GM12878 (cell line): ENCODE results near the gene RPL3. TPM values are rescaled to one million over a fixed set of nuclear protein-coding genes. Genes with fewer than 3 reads are reported as not detected.

ENCODE experiments used
- ATAC-seq: fragments of 200-7000 bp; cut with Tn5 transposase; 3 replicates; pipeline ENCODE4 v1.9.1; 2020; ENCODE audit warnings: mild to moderate bottlenecking, moderate library complexity
- BruUV-seq: library from RNA; stranded (reverse); fragments of 400-500 nt; replicated peaks from 2 replicates; lab custom pipeline; 2021; lab: Mats Ljungman, UMichigan
- CTCF ChIA-PET: fragments of 300-600 bp; sonication (Branson Sonifier 250); formaldehyde crosslinking; extraction: SDS; loops from one replicate; lab custom pipeline; 2021; ENCODE audit warnings: inconsistent platforms; lab: Yijun Ruan, JAX
- POLR2A ChIA-PET: fragments of 350-600 bp; formaldehyde crosslinking; extraction: SDS; loops from one replicate; lab custom pipeline; 2021; ENCODE audit warnings: inconsistent platforms; lab: Charles Lee
- RAD21 ChIA-PET: fragments of 300-600 bp; sonication (Branson Sonifier 250); formaldehyde crosslinking; loops from one replicate; lab custom pipeline; 2023; ENCODE audit warnings: antibody characterized with exemption; ENCODE audit not compliant: unreplicated experiment; lab: Charles Lee
- SMC1A ChIA-PET: fragments of 300-600 bp; sonication (Branson Sonifier 250); formaldehyde crosslinking; loops from one replicate; lab custom pipeline; 2023; ENCODE audit not compliant: unreplicated experiment, uncharacterized antibody; lab: Charles Lee
- DNase-seq: peaks from one replicate; pipeline ENCODE4 v3.0.0-alpha.2; 2011; ENCODE audit warnings: low read depth, low spot score
- FAIRE-seq: peaks from 3 replicates; lab custom pipeline; 2011; peaks lifted over from hg19 to GRCh38; lab: Jason Lieb, UNC
- H2AFZ ChIP-seq: 2 replicates; pipeline ENCODE4 v1.6.0; 2011; ENCODE audit warnings: low read depth, low read length, control low read depth; ENCODE audit not compliant: control insufficient read depth
- H3K27ac ChIP-seq: 2 replicates; pipeline ENCODE4 v1.5.1; 2011; ENCODE audit warnings: control low read depth; ENCODE audit not compliant: control insufficient read depth, insufficient read depth
- H3K27me3 ChIP-seq, 2 experiments: replicated peaks in 1 of 2; 2 replicates each; pipeline versions ENCODE4 v1.6.0 to v1.6.1; 2011; ENCODE audit warnings: low read length in 1 of 2; ENCODE audit not compliant: control insufficient read depth in 2 of 2, insufficient read depth in 2 of 2
- H3K36me3 ChIP-seq, 2 experiments: 2 replicates each; pipeline ENCODE4 v1.5.1; 2011; ENCODE audit warnings: low read length in 1 of 2; ENCODE audit not compliant: control insufficient read depth in 2 of 2, insufficient read depth in 2 of 2
- H3K4me1 ChIP-seq: 2 replicates; pipeline ENCODE4 v1.6.1; 2011; ENCODE audit warnings: mild to moderate bottlenecking, low read length, moderate library complexity, mixed read lengths; ENCODE audit not compliant: control insufficient read depth, insufficient read depth
- H3K4me2 ChIP-seq: 2 replicates; pipeline ENCODE4 v1.6.0; 2011; ENCODE audit warnings: control low read depth; ENCODE audit not compliant: control insufficient read depth, insufficient read depth
- H3K4me3 ChIP-seq: fragments of 200-600 bp; sonication (generic); 2 replicates; pipeline ENCODE4 v1.5.1; 2016
- H3K79me2 ChIP-seq: 2 replicates; pipeline ENCODE4 v1.6.0; 2011; ENCODE audit warnings: low read length; ENCODE audit not compliant: control insufficient read depth, insufficient read depth
- H3K9ac ChIP-seq: 2 replicates; pipeline ENCODE4 v1.8.0; 2011; ENCODE audit warnings: low read length, control low read depth, mixed read lengths; ENCODE audit not compliant: control insufficient read depth, insufficient read depth
- H3K9me3 ChIP-seq: replicated peaks from 3 replicates; pipeline ENCODE4 v1.5.1; 2011; ENCODE audit warnings: mild to moderate bottlenecking, low read length; ENCODE audit not compliant: control insufficient read depth, insufficient read depth
- H4K20me1 ChIP-seq: 2 replicates; pipeline ENCODE4 v1.6.0; 2011; ENCODE audit not compliant: control insufficient read depth, insufficient read depth
- BACH1 ChIP-seq: fragments of 450-650 bp; IDR thresholded peaks from 2 replicates; pipeline ENCODE4 v1.6.1; 2017; ENCODE audit warnings: mild to moderate bottlenecking, borderline replicate concordance
- CBFB ChIP-seq: IDR thresholded peaks from 2 replicates; pipeline ENCODE4 v1.6.1; 2016; ENCODE audit warnings: antibody characterized with exemption, low read depth
- CREB1 ChIP-seq: IDR thresholded peaks from 2 replicates; pipeline ENCODE4 v1.6.1; 2012; ENCODE audit warnings: low read depth, mild to moderate bottlenecking, inconsistent platforms
- ESRRA ChIP-seq: IDR thresholded peaks from 2 replicates; pipeline ENCODE4 v1.6.1; 2012; ENCODE audit warnings: mild to moderate bottlenecking, low read length, improper control_type of control experiment
- IKZF1 ChIP-seq: fragments of 450-650 bp; conservative IDR thresholded peaks from 2 replicates; pipeline ENCODE4 v1.6.1; 2017; ENCODE audit warnings: antibody characterized with exemption, mild to moderate bottlenecking
- MTA2 ChIP-seq: fragments of 450-650 bp; IDR thresholded peaks from 2 replicates; pipeline ENCODE4 v1.6.1; 2016; ENCODE audit warnings: low read depth, mild to moderate bottlenecking, moderate library complexity
- MYB ChIP-seq: fragments of 150-350 bp; IDR thresholded peaks from 2 replicates; pipeline ENCODE4 v1.6.1; 2014; ENCODE audit warnings: mild to moderate bottlenecking, low read depth, low read length, borderline replicate concordance
- NR2C2 ChIP-seq: IDR thresholded peaks from 2 replicates; pipeline ENCODE4 v1.6.1; 2011; ENCODE audit warnings: borderline replicate concordance, low read depth; ENCODE audit not compliant: control insufficient read depth, insufficient read length
- SMAD5 ChIP-seq: IDR thresholded peaks from 2 replicates; pipeline ENCODE4 v1.6.1; 2016; ENCODE audit warnings: antibody characterized with exemption, low read depth
- ZNF274 ChIP-seq: IDR thresholded peaks from one replicate; pipeline ENCODE4 v1.8.0; 2011; ENCODE audit not compliant: insufficient read length, insufficient read depth
- WGBS: methylation state at CpG from one replicate; pipeline ENCODE4 v1.1.6; 2016; ENCODE audit warnings: low lambda C conversion rate; ENCODE audit not compliant: insufficient replicate concordance, insufficient coverage; ENCODE audit errors: missing lambda C conversion rate; 5-methylcytosine and 5-hydroxymethylcytosine counted together
- in situ Hi-C: fragments of 300-500 bp; cut with MboI; formaldehyde crosslinking; loops from 9 replicates; pipeline ENCODE4 v1.14.3; 2018; ENCODE audit warnings: mixed read lengths
- intact Hi-C: fragments of 100-400 bp; cut with micrococcal nuclease; formaldehyde crosslinking; loops from one replicate; pipeline ENCODE4 v1.14.2; 2022; ENCODE audit not compliant: unreplicated experiment
- polyA plus RNA-seq, 11 experiments: library from polyadenylated mRNA; depleted of rRNA in 4 of 11; unstranded in 6 of 11; stranded (reverse) in 5 of 11; fragments of >200 nt; fragmentation: Nextera tagmentation in 4 of 11; fragmentation: Illumina TruSeq in 1 of 11; extraction: Ambion mirVana in 4 of 11; extraction: Trizol in 1 of 11; gene quantifications; 1 replicate in 1 of 11; 2 replicates in 10 of 11; pipeline versions ENCODE4 v1.2.1 to v1.2.3, GENCODE V29; 2011 to 2016; ENCODE audit warnings: inconsistent platforms in 2 of 11, missing spikeins in 2 of 11, low read depth in 1 of 11
- total RNA-seq, 4 experiments: library from RNA; depleted of rRNA in 3 of 4; stranded (reverse); fragments of >200 nt in 3 of 4; fragmentation: Illumina TruSeq in 1 of 4; extraction: Trizol in 1 of 4; gene quantifications; 2 replicates each; pipeline versions ENCODE4 v1.2.1 to v1.2.3, GENCODE V29; 2013 to 2021
- TF ChIP-seq, protein P1 (sequence below): IDR thresholded peaks from 2 replicates; pipeline ENCODE4 v1.6.1; 2012; ENCODE audit warnings: low read depth, low read length, improper control_type of control experiment
- TF ChIP-seq, protein P2 (sequence below): IDR thresholded peaks from 2 replicates; pipeline ENCODE4 v1.6.1; 2012; ENCODE audit warnings: improper control_type of control experiment, low read depth, low read length; ENCODE audit not compliant: insufficient replicate concordance
- TF ChIP-seq, protein P3 (sequence below): fragments of 450-650 bp; IDR thresholded peaks from 2 replicates; pipeline ENCODE4 v1.6.1; 2017; ENCODE audit warnings: mild to moderate bottlenecking, moderate library complexity

RPL3 gene
- total and polyA plus RNA-seq, 10 of the 15 experiments (the other 5 are each of a cell fraction or from before 2014, with no cell fraction given): 1,534 to 6,791 (median 3,992) TPM

DNA sequence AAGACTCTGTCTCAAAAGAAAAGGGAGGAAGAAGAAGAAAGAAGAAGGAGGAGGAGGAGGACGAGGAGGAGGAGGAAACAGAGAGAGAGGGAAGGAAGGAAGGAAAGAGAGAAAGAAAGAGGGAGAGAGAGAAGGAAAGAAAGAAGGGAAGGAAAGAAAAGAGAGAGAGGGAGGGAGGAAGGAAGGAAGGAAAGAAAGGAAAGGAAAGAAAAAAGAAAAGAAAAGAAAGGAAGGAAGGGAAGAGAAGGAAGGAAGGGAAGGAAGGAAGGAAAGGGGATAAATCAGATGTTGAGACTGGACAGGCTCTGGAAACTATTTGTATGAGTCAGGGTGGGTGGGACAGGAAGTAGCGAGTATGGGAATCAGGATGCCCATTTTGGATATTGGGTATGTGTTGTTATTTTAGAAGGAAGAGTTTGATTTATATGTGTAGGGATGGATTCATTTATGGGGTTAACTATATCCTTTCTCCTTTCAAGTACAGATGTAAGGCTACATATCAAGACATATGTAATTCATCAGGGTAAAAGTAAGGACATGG, 6.0 kb upstream of the RPL3 start:
- WGBS: 17% methylated on average over 2 of the region's 2 CpGs
- in situ Hi-C loops (no loop called here), intact Hi-C loops (no loop called here)
- Histone ChIP-seq H3K27ac (no peak overlapping the region), H3K36me3 (no peaks in the 10 kb centered on the region), H2AFZ (no peak overlapping the region), H3K4me2 (no peak overlapping the region), H3K9ac (no peak overlapping the region), H3K9me3 (no peaks in the 10 kb centered on the region), H3K27me3 (no peaks in the 10 kb centered on the region), H4K20me1 (no peaks in the 10 kb centered on the region), H3K4me3 (no peak overlapping the region), H3K79me2 (no peaks in the 10 kb centered on the region), H3K4me1 (no peaks in the 10 kb centered on the region; the same call in 1 of the 2 replicates)
- FAIRE-seq (no peak), ATAC-seq (no peak), DNase-seq (no peak)
- RAD21 ChIA-PET: no interaction called here
- BruUV-seq: no TSS peak
- POLR2A ChIA-PET: no interaction called here
- CTCF ChIA-PET: no interaction called here
- SMC1A ChIA-PET: interaction anchor here (0.7 kb wide), 1 partner anchor 73 kb away, joined by 3 read pairs; no protein-coding TSS in a partner anchor
- TF ChIP-seq BACH1 (no peak), CREB1 (no peak), SMAD5 (no peak), ZNF274 (no peak), CBFB (no peak), MYB (no peak), ESRRA (no peak), MTA2 (no peak), IKZF1 (no peak), NR2C2 (no peak)
- TF ChIP-seq, protein P1, sequence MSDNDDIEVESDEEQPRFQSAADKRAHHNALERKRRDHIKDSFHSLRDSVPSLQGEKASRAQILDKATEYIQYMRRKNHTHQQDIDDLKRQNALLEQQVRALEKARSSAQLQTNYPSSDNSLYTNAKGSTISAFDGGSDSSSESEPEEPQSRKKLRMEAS: no peak
- TF ChIP-seq, protein P2, sequence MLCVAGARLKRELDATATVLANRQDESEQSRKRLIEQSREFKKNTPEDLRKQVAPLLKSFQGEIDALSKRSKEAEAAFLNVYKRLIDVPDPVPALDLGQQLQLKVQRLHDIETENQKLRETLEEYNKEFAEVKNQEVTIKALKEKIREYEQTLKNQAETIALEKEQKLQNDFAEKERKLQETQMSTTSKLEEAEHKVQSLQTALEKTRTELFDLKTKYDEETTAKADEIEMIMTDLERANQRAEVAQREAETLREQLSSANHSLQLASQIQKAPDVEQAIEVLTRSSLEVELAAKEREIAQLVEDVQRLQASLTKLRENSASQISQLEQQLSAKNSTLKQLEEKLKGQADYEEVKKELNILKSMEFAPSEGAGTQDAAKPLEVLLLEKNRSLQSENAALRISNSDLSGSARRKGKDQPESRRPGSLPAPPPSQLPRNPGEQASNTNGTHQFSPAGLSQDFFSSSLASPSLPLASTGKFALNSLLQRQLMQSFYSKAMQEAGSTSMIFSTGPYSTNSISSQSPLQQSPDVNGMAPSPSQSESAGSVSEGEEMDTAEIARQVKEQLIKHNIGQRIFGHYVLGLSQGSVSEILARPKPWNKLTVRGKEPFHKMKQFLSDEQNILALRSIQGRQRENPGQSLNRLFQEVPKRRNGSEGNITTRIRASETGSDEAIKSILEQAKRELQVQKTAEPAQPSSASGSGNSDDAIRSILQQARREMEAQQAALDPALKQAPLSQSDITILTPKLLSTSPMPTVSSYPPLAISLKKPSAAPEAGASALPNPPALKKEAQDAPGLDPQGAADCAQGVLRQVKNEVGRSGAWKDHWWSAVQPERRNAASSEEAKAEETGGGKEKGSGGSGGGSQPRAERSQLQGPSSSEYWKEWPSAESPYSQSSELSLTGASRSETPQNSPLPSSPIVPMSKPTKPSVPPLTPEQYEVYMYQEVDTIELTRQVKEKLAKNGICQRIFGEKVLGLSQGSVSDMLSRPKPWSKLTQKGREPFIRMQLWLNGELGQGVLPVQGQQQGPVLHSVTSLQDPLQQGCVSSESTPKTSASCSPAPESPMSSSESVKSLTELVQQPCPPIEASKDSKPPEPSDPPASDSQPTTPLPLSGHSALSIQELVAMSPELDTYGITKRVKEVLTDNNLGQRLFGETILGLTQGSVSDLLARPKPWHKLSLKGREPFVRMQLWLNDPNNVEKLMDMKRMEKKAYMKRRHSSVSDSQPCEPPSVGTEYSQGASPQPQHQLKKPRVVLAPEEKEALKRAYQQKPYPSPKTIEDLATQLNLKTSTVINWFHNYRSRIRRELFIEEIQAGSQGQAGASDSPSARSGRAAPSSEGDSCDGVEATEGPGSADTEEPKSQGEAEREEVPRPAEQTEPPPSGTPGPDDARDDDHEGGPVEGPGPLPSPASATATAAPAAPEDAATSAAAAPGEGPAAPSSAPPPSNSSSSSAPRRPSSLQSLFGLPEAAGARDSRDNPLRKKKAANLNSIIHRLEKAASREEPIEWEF: no peak
- TF ChIP-seq, protein P3, sequence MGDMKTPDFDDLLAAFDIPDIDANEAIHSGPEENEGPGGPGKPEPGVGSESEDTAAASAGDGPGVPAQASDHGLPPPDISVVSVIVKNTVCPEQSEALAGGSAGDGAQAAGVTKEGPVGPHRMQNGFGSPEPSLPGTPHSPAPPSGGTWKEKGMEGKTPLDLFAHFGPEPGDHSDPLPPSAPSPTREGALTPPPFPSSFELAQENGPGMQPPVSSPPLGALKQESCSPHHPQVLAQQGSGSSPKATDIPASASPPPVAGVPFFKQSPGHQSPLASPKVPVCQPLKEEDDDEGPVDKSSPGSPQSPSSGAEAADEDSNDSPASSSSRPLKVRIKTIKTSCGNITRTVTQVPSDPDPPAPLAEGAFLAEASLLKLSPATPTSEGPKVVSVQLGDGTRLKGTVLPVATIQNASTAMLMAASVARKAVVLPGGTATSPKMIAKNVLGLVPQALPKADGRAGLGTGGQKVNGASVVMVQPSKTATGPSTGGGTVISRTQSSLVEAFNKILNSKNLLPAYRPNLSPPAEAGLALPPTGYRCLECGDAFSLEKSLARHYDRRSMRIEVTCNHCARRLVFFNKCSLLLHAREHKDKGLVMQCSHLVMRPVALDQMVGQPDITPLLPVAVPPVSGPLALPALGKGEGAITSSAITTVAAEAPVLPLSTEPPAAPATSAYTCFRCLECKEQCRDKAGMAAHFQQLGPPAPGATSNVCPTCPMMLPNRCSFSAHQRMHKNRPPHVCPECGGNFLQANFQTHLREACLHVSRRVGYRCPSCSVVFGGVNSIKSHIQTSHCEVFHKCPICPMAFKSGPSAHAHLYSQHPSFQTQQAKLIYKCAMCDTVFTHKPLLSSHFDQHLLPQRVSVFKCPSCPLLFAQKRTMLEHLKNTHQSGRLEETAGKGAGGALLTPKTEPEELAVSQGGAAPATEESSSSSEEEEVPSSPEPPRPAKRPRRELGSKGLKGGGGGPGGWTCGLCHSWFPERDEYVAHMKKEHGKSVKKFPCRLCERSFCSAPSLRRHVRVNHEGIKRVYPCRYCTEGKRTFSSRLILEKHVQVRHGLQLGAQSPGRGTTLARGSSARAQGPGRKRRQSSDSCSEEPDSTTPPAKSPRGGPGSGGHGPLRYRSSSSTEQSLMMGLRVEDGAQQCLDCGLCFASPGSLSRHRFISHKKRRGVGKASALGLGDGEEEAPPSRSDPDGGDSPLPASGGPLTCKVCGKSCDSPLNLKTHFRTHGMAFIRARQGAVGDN: no peak
